ENCODE results near the gene TRIM68.

Gene TRIM68

GRCh38 chr11:4606231-4607015 is 1.6 kb downstream of the TRIM68 start:
- peak; percentile 19 for DNase-seq

- DNase-seq = no peak
Observed at GRCh38 chr11:4605057-4605456, 3.0 kb downstream of the TRIM68 start.

DNA sequence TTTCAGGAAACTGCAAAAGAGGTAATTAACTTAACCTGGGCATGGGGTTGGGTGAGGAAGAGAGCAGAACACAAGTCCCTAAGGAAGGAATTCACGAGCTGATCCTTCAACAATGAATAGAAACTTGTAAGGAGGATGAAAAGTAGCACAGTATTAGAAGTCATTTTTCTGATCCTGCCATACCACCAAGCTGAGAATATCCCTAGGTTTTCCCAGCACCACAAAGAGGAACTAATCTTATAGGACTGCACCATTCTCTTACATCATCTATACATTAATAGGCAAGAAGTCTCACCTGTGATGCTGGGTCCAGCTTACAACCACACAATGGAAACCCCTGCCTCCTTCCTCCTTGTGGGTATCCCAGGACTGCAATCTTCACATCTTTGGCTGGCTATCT is 14.3 kb downstream of the TRIM68 start, which contains the start of gene OR52I1:
OR52I1 (plus strand) TSS at position 301 of the 400 bp plus-strand sequence; CDS start at position 301, 0 bp downstream.
- no peak for DNase-seq

GRCh38 chr11:4589017-4589416 is 19.0 kb downstream of the TRIM68 start:
- no peak for DNase-seq

GRCh38 chr11:4581443-4581842 is 26.6 kb downstream of the TRIM68 start, which contains the start of gene OR52I2:
OR52I2 (plus strand) TSS chr11:4581743.
- no peak for DNase-seq

GRCh38 chr11:4580124-4580523 is 27.9 kb downstream of the TRIM68 start:
- DNase-seq = no peak

- DNase-seq = no peak
Observed at GRCh38 chr11:4578624-4579023, 29.4 kb downstream of the TRIM68 start.

DNA sequence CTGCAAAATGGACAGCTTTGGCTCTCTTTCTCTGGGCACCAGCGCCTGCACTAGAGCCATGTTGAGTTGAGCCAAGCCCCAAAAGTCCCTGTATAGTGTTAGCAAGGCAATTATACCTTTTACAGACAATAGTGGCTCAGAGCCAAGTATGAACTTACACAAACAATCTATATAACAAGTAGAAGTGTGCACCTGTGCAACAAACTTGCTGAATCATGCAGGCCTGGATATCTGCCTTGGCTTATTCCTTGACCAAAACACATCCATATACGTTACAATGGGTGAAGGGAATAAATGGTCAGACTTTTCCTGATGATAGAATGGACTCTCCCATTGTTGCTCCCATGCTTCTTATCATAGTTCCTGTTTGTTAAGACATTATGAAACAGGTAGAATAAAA is 30.3 kb downstream of the TRIM68 start:
- no peak for DNase-seq

GRCh38 chr11:4576880-4577279 is 31.2 kb downstream of the TRIM68 start:
- DNase-seq = no peak

- no peak for DNase-seq
Observed at GRCh38 chr11:4569075-4569474, 39.0 kb downstream of the TRIM68 start.

GRCh38 chr11:4565371-4565770 is 42.7 kb downstream of the TRIM68 start:
- no peak for DNase-seq

- no peak for DNase-seq
Observed at GRCh38 chr11:4560467-4560866, 47.6 kb downstream of the TRIM68 start.

DNA sequence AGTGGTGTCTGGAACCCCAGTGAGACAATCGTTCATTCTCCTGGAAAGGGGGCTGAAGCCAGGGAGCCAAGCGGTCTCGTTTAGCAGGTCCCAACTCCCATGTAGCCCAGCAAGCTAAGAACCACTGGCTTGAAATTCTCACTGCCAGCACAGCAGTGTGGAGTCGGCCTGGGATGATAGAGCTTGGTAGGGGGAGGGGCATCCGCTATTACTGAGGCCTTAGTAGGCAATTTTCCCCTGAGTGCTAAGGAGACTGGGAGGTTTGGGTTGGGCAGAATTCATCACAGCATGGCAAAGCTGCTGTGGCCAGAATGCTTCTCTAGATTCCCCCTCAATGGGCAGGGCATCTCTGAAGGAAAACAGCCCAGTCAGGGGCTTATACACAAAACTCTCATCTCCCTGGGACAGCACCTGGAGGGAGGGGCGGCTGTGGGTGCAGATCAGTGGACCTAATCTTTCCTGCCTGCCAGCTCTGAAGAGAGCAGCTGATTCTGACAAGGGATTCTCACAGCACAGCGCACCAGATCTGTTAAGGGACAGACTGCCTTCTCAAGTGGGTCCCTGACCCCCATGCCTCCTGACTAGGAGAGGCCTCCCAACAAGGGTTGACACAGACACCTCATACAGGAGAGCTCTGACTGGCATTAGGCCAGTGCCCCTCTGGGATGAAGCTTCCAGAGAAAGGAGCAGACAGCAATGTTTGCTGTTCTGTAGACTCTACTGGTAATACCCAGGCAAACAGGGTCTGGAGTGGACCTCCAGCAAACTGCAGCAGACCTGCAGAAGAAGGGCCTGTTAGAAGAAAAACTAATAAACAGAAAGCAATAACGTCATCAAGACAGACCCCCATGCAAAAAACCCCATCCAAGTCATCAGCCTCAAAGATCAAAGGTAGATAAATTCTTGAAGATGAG is 48.2 kb downstream of the TRIM68 start:
- DNase-seq = no peak

DNA sequence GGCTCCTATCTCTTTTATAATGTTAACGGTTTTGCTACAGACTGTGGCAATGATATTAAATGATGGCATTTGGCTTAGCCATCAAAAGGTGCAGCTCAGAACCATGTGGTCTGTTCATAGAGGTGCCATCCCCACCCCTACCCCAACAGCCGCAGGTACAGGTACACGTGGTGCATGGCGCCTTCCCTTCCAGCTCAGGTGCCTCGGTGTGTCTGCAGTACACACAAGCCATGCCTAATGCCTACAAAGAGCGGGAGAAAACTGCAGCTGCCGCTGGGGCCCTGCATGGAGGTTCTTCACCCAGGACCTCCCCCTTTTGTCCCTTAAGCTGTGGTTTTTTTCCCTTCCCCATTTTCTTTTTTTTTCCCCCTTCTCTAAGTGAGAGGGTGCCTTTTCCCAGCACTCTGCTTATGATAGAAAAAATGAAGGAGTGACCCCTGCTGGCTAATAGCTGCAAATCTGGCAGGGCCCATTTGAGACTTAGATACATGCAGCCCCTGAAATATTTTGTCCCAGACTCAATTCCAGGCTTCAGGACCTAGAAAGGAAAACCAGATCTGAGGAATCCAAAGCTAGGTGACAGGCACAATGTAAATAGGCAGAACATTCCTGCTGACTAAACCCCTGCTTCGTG is 56.6 kb downstream of the TRIM68 start:
- no peak for DNase-seq

All from DMS79 (cell line).